ENCODE data around the gene PPP3R2.

PPP3R2 gene

DNA sequence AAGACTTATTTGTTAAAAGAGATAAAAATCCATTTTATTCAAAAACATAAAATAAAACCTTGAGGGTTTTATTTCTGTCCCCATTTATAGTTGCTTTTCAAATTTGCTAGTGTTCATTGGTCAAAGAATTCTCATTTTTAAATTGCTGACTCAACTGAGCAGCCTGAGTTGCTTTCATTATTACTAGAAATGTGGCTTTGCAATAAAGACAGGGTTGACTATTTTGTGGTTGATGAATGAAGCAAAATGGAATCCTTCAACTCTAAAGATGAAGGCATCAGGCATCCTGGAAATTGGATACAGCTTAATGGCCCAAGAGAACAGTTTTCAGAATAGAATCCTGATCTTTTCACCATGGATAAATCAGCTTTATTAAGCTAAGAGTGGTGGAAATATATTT, 23.9 kb upstream of the PPP3R2 start:
- Histone ChIP-seq H3K36me3 (ENCODE audit: low read length) (no peaks in the 10 kb centered on the region), H3K4me3 (ENCODE audit: insufficient read depth, low read length, poor library complexity, severe bottlenecking) (no peak overlapping the region), H3F3A (ENCODE audit: insufficient read depth) (no peaks in the 10 kb centered on the region), H3K9me3 (ENCODE audit: insufficient read depth, low read length) (no peaks in the 10 kb centered on the region), H3K79me2 (ENCODE audit: insufficient read depth, low read length) (no peaks in the 10 kb centered on the region), H4K20me1 (ENCODE audit: low read depth, low read length) (no peaks in the 10 kb centered on the region), H2AFZ (ENCODE audit: low read depth, low read length, severe bottlenecking) (no peak overlapping the region), H3K4me2 (ENCODE audit: low read depth, low read length, poor library complexity, severe bottlenecking) (no peak overlapping the region), H3K9ac (ENCODE audit: low read length) (no peak overlapping the region), H3K27ac (ENCODE audit: low read depth, low read length) (no peak overlapping the region), H3K27me3 (ENCODE audit: low read length) (no peaks in the 10 kb centered on the region), H3K9me2 (replicated peaks; ENCODE audit: insufficient read depth, low read length) (no peaks in the 10 kb centered on the region)
- no peak for TF ChIP-seq EZH2phosphoT487 (conservative IDR thresholded peaks at IDR 0.05; ENCODE audit: low read length)
- TF ChIP-seq, protein P1, sequence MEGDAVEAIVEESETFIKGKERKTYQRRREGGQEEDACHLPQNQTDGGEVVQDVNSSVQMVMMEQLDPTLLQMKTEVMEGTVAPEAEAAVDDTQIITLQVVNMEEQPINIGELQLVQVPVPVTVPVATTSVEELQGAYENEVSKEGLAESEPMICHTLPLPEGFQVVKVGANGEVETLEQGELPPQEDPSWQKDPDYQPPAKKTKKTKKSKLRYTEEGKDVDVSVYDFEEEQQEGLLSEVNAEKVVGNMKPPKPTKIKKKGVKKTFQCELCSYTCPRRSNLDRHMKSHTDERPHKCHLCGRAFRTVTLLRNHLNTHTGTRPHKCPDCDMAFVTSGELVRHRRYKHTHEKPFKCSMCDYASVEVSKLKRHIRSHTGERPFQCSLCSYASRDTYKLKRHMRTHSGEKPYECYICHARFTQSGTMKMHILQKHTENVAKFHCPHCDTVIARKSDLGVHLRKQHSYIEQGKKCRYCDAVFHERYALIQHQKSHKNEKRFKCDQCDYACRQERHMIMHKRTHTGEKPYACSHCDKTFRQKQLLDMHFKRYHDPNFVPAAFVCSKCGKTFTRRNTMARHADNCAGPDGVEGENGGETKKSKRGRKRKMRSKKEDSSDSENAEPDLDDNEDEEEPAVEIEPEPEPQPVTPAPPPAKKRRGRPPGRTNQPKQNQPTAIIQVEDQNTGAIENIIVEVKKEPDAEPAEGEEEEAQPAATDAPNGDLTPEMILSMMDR (IDR thresholded peaks at IDR 0.05; ENCODE audit: insufficient read depth, low read length, poor library complexity, severe bottlenecking): no peak

DNA sequence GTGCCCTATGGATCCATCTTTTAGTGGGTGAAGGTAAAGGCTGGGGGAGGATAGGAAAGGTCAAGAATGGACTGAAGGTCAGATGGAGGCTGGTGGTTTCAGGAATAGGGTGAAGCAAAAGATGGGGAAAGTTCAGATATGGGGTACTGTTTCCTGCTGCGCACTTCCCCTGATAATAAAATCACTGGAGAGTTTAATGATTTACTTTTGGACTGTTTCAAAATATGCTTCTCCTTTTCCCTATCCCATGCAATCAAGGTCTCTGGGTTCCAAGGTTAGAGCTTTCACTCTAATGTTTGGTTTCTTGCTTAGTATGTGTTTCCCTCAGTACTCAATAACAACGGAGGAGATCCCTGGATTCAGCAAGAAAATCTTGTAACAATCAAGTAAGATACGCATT, 10.8 kb upstream of the PPP3R2 start:
- no peak overlapping the region for H3K4me3 ChIP-seq (ENCODE audit: insufficient read depth, low read length, poor library complexity, severe bottlenecking)
- H3K27me3 ChIP-seq (ENCODE audit: low read length): no peaks in the 10 kb centered on the region
- H3K9me2 ChIP-seq (replicated peaks; ENCODE audit: insufficient read depth, low read length): no peaks in the 10 kb centered on the region
- no peaks in the 10 kb centered on the region for H4K20me1 ChIP-seq (ENCODE audit: low read depth, low read length)
- no peaks in the 10 kb centered on the region for H3K36me3 ChIP-seq (ENCODE audit: low read length)
- no peak overlapping the region for H3K27ac ChIP-seq (ENCODE audit: low read depth, low read length)
- no peak for TF ChIP-seq EZH2phosphoT487 (conservative IDR thresholded peaks at IDR 0.05; ENCODE audit: low read length)
- TF ChIP-seq, protein P1 (IDR thresholded peaks at IDR 0.05; ENCODE audit: insufficient read depth, low read length, poor library complexity, severe bottlenecking): no peak
- no peaks in the 10 kb centered on the region for H3K9me3 ChIP-seq (ENCODE audit: insufficient read depth, low read length)
- H2AFZ ChIP-seq (ENCODE audit: low read depth, low read length, severe bottlenecking): no peak overlapping the region
- H3K4me2 ChIP-seq (ENCODE audit: low read depth, low read length, poor library complexity, severe bottlenecking): no peak overlapping the region
- no peak overlapping the region for H3K9ac ChIP-seq (ENCODE audit: low read length)
- H3K79me2 ChIP-seq (ENCODE audit: insufficient read depth, low read length): no peaks in the 10 kb centered on the region
- H3F3A ChIP-seq (ENCODE audit: insufficient read depth): no peaks in the 10 kb centered on the region

DNA sequence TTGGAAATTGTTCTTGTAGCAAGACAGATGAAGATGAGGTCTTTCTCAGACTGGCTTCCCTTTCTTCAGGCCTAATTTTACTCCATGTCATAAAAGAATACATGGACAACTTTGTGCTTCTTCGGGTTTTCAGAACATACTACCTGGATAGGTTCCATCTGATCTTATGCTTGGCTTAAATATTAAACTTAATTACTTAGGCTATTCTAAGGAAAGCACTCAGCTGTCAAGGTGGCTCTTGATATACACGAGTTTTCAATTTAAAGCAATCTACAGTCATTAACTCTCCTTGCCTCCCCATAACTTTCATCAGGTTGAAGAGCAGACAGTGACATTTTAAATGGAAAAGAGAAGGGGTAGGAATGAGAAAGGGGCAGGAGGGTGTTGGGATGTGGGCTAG, 9.5 kb upstream of the PPP3R2 start:
- H3F3A ChIP-seq (ENCODE audit: insufficient read depth): no peaks in the 10 kb centered on the region
- TF ChIP-seq, protein P1 (IDR thresholded peaks at IDR 0.05; ENCODE audit: insufficient read depth, low read length, poor library complexity, severe bottlenecking): no peak
- no peak for TF ChIP-seq EZH2phosphoT487 (conservative IDR thresholded peaks at IDR 0.05; ENCODE audit: low read length)
- no peaks in the 10 kb centered on the region for H3K27me3 ChIP-seq (ENCODE audit: low read length)
- no peaks in the 10 kb centered on the region for H3K79me2 ChIP-seq (ENCODE audit: insufficient read depth, low read length)
- H4K20me1 ChIP-seq (ENCODE audit: low read depth, low read length): no peaks in the 10 kb centered on the region
- no peak overlapping the region for H2AFZ ChIP-seq (ENCODE audit: low read depth, low read length, severe bottlenecking)
- H3K9me2 ChIP-seq (replicated peaks; ENCODE audit: insufficient read depth, low read length): no peaks in the 10 kb centered on the region
- H3K4me2 ChIP-seq (ENCODE audit: low read depth, low read length, poor library complexity, severe bottlenecking): no peak overlapping the region
- no peak overlapping the region for H3K4me3 ChIP-seq (ENCODE audit: insufficient read depth, low read length, poor library complexity, severe bottlenecking)
- no peak overlapping the region for H3K9ac ChIP-seq (ENCODE audit: low read length)
- no peaks in the 10 kb centered on the region for H3K36me3 ChIP-seq (ENCODE audit: low read length)
- no peak overlapping the region for H3K27ac ChIP-seq (ENCODE audit: low read depth, low read length)
- H3K9me3 ChIP-seq (ENCODE audit: insufficient read depth, low read length): no peaks in the 10 kb centered on the region

All from SU-DHL-6 (cell line).